Measurements from ENCODE around the gene RBM46.

The RBM46 gene

DNA sequence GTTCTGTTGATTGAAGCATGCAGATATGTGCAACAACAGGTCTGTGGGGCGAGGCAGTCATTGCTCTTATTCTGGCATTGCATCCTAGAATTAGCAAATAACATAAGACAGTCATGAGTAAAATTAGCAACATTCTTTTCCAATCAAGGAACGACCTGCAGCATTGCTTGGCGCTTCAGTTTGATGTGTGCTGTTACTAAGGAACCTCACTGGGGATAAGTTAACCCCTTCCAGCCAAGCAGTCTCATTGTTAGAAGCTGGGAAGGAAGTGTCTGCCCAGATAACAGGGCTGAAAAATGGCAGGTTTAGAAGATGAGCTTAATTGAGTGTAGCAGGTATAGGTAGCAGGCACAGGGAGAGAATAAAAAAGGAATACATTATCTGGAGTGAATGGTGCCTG lies 55.4 kb downstream of the RBM46 start:
- TF ChIP-seq, protein P1, sequence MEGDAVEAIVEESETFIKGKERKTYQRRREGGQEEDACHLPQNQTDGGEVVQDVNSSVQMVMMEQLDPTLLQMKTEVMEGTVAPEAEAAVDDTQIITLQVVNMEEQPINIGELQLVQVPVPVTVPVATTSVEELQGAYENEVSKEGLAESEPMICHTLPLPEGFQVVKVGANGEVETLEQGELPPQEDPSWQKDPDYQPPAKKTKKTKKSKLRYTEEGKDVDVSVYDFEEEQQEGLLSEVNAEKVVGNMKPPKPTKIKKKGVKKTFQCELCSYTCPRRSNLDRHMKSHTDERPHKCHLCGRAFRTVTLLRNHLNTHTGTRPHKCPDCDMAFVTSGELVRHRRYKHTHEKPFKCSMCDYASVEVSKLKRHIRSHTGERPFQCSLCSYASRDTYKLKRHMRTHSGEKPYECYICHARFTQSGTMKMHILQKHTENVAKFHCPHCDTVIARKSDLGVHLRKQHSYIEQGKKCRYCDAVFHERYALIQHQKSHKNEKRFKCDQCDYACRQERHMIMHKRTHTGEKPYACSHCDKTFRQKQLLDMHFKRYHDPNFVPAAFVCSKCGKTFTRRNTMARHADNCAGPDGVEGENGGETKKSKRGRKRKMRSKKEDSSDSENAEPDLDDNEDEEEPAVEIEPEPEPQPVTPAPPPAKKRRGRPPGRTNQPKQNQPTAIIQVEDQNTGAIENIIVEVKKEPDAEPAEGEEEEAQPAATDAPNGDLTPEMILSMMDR (conservative IDR thresholded peaks at IDR 0.05; ENCODE audit: low read depth, low read length): no peak
- H3K4me3 ChIP-seq (IDR thresholded peaks at IDR 0.05; ENCODE audit: insufficient read depth, low read depth, low read length): no peak overlapping the region
- no peaks in the 10 kb centered on the region for H3K4me1 ChIP-seq (ENCODE audit: low read depth, poor library complexity, severe bottlenecking)
- H4K20me1 ChIP-seq (ENCODE audit: insufficient read depth): no peaks in the 10 kb centered on the region
- no peaks in the 10 kb centered on the region for H3K27me3 ChIP-seq (ENCODE audit: insufficient read depth, low read depth)
- H3K79me2 ChIP-seq (ENCODE audit: insufficient read depth, low read depth): no peaks in the 10 kb centered on the region
- H3K36me3 ChIP-seq (ENCODE audit: insufficient read depth): no peaks in the 10 kb centered on the region
- H3K27ac ChIP-seq: no peak overlapping the region
- no peak overlapping the region for H3K4me2 ChIP-seq
- H3K9ac ChIP-seq: no peak overlapping the region
- no peak overlapping the region for H2AFZ ChIP-seq (ENCODE audit: low read depth)

DNA sequence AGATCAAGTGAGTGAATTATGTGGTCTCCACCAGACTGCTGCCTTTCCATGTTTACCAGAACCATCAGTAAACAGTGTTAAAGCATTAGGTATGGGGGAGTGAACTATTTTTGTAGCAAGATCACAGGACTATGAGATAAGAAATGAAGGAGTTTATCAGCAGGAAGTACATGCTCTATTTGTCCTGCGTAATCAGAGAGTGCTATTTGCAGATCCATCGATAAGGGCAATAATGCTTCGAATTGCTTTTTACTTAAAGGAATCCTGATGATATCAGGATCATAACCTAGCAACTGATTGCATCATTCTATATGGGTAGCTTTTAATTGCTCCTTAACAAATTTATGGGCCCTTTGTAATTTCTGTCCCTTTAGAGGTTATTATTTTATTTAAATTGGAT lies 57.1 kb downstream of the RBM46 start:
- H3K4me1 ChIP-seq (ENCODE audit: low read depth, poor library complexity, severe bottlenecking): no peaks in the 10 kb centered on the region
- no peaks in the 10 kb centered on the region for H4K20me1 ChIP-seq (ENCODE audit: insufficient read depth)

DNA sequence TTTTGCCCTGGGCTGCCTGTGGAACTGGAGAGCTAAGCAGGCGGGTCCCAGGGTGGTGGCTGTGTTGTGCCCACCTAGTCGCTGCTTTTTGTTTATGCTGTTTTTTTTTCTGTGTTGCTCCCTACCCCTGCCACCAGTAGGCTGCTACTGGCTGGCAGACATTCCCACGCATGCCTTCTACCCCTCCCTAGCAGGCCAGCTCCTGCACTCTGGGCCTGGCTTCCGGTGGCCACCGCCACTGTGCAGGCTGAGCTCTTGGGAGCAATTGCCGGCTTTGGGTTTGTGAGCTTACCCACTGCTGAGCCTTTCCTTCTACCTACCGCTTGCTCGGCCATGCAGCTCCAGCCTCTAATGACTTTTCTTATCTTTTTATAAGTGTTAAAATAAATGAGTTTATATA lies 57.6 kb downstream of the RBM46 start:
- Histone ChIP-seq H4K20me1 (ENCODE audit: insufficient read depth) (no peaks in the 10 kb centered on the region), H3K27me3 (ENCODE audit: insufficient read depth, low read depth) (no peaks in the 10 kb centered on the region), H3K79me2 (ENCODE audit: insufficient read depth, low read depth) (no peaks in the 10 kb centered on the region), H3K36me3 (ENCODE audit: insufficient read depth) (no peaks in the 10 kb centered on the region), H3K27ac (no peak overlapping the region), H3K4me3 (IDR thresholded peaks at IDR 0.05; ENCODE audit: insufficient read depth, low read depth, low read length) (no peak overlapping the region), H3K9ac (no peak overlapping the region), H2AFZ (ENCODE audit: low read depth) (no peak overlapping the region), H3K4me1 (ENCODE audit: low read depth, poor library complexity, severe bottlenecking) (no peaks in the 10 kb centered on the region), H3K4me2 (no peak overlapping the region)
- TF ChIP-seq, protein P1 (conservative IDR thresholded peaks at IDR 0.05; ENCODE audit: low read depth, low read length): no peak

More for the DNA sequence above, 57.1 kb downstream of the RBM46 start:
- Histone ChIP-seq H3K79me2 (ENCODE audit: insufficient read depth, low read depth) (no peaks in the 10 kb centered on the region), H3K4me3 (IDR thresholded peaks at IDR 0.05; ENCODE audit: insufficient read depth, low read depth, low read length) (no peak overlapping the region), H3K27ac (no peak overlapping the region), H2AFZ (ENCODE audit: low read depth) (no peak overlapping the region), H3K36me3 (ENCODE audit: insufficient read depth) (no peaks in the 10 kb centered on the region), H3K4me2 (no peak overlapping the region), H3K27me3 (ENCODE audit: insufficient read depth, low read depth) (no peaks in the 10 kb centered on the region), H3K9ac (no peak overlapping the region)
- TF ChIP-seq, protein P1 (conservative IDR thresholded peaks at IDR 0.05; ENCODE audit: low read depth, low read length): no peak

DNA sequence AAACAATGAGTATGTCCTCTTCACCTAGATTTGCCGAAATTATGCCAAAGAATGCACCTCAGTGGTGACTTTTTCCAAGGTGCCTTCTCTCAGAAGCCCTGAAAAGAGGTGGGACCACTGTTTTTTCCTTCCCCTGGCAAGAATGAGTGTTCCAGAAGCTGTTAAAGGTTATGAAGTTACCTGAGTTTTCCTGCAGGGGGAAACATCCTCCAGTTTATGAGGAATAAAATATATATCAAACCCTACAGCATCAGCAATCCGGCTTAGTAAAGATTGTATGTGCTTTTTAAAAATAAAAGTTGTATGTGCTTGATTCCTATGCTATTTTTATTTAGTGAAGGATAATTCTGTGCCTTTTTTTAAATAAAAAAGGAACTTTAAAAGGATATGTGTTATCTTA lies 73.3 kb downstream of the RBM46 start:
- H3K4me2 ChIP-seq: no peak overlapping the region

More for the DNA sequence above, 73.3 kb downstream of the RBM46 start:
- no peak overlapping the region for H3K9ac ChIP-seq
- H3K4me3 ChIP-seq (IDR thresholded peaks at IDR 0.05; ENCODE audit: insufficient read depth, low read depth, low read length): no peak overlapping the region
- no peak overlapping the region for H3K27ac ChIP-seq
- H3K4me1 ChIP-seq (ENCODE audit: low read depth, poor library complexity, severe bottlenecking): no peaks in the 10 kb centered on the region
- TF ChIP-seq, protein P1 (conservative IDR thresholded peaks at IDR 0.05; ENCODE audit: low read depth, low read length): peak; percentile 50
- H4K20me1 ChIP-seq (ENCODE audit: insufficient read depth): no peaks in the 10 kb centered on the region
- H3K36me3 ChIP-seq (ENCODE audit: insufficient read depth): no peaks in the 10 kb centered on the region
- H3K27me3 ChIP-seq (ENCODE audit: insufficient read depth, low read depth): no peaks in the 10 kb centered on the region
- no peak overlapping the region for H2AFZ ChIP-seq (ENCODE audit: low read depth)
- no peaks in the 10 kb centered on the region for H3K79me2 ChIP-seq (ENCODE audit: insufficient read depth, low read depth)
